GM12878 (cell line): ENCODE measurements around the gene YBX3. TPM values are rescaled to one million over a fixed set of nuclear protein-coding genes. Genes with fewer than 3 reads are reported as not detected.

Source experiments
- ATAC-seq: fragments of 200-7000 bp; cut with Tn5 transposase; 3 replicates; pipeline ENCODE4 v1.9.1; 2020; ENCODE audit warnings: mild to moderate bottlenecking, moderate library complexity
- BruUV-seq: library from RNA; stranded (reverse); fragments of 400-500 nt; replicated peaks from 2 replicates; lab custom pipeline; 2021; lab: Mats Ljungman, UMichigan
- CTCF ChIA-PET: fragments of 300-600 bp; sonication (Branson Sonifier 250); formaldehyde crosslinking; extraction: SDS; loops from one replicate; lab custom pipeline; 2021; ENCODE audit warnings: inconsistent platforms; lab: Yijun Ruan, JAX
- POLR2A ChIA-PET: fragments of 350-600 bp; formaldehyde crosslinking; extraction: SDS; loops from one replicate; lab custom pipeline; 2021; ENCODE audit warnings: inconsistent platforms; lab: Charles Lee
- RAD21 ChIA-PET: fragments of 300-600 bp; sonication (Branson Sonifier 250); formaldehyde crosslinking; loops from one replicate; lab custom pipeline; 2023; ENCODE audit warnings: antibody characterized with exemption; ENCODE audit not compliant: unreplicated experiment; lab: Charles Lee
- SMC1A ChIA-PET: fragments of 300-600 bp; sonication (Branson Sonifier 250); formaldehyde crosslinking; loops from one replicate; lab custom pipeline; 2023; ENCODE audit not compliant: unreplicated experiment, uncharacterized antibody; lab: Charles Lee
- DNase-seq: peaks from one replicate; pipeline ENCODE4 v3.0.0-alpha.2; 2011; ENCODE audit warnings: low read depth, low spot score
- FAIRE-seq: peaks from 3 replicates; lab custom pipeline; 2011; peaks lifted over from hg19 to GRCh38; lab: Jason Lieb, UNC
- H2AFZ ChIP-seq: 2 replicates; pipeline ENCODE4 v1.6.0; 2011; ENCODE audit warnings: low read depth, low read length, control low read depth; ENCODE audit not compliant: control insufficient read depth
- H3K27ac ChIP-seq: 2 replicates; pipeline ENCODE4 v1.5.1; 2011; ENCODE audit warnings: control low read depth; ENCODE audit not compliant: control insufficient read depth, insufficient read depth
- H3K27me3 ChIP-seq, 2 experiments: replicated peaks in 1 of 2; 2 replicates each; pipeline versions ENCODE4 v1.6.0 to v1.6.1; 2011; ENCODE audit warnings: low read length in 1 of 2; ENCODE audit not compliant: control insufficient read depth in 2 of 2, insufficient read depth in 2 of 2
- H3K36me3 ChIP-seq, 2 experiments: 2 replicates each; pipeline ENCODE4 v1.5.1; 2011; ENCODE audit warnings: low read length in 1 of 2; ENCODE audit not compliant: control insufficient read depth in 2 of 2, insufficient read depth in 2 of 2
- H3K4me1 ChIP-seq: 2 replicates; pipeline ENCODE4 v1.6.1; 2011; ENCODE audit warnings: mild to moderate bottlenecking, low read length, moderate library complexity, mixed read lengths; ENCODE audit not compliant: control insufficient read depth, insufficient read depth
- H3K4me2 ChIP-seq: 2 replicates; pipeline ENCODE4 v1.6.0; 2011; ENCODE audit warnings: control low read depth; ENCODE audit not compliant: control insufficient read depth, insufficient read depth
- H3K4me3 ChIP-seq: fragments of 200-600 bp; sonication (generic); 2 replicates; pipeline ENCODE4 v1.5.1; 2016
- H3K79me2 ChIP-seq: 2 replicates; pipeline ENCODE4 v1.6.0; 2011; ENCODE audit warnings: low read length; ENCODE audit not compliant: control insufficient read depth, insufficient read depth
- H3K9ac ChIP-seq: 2 replicates; pipeline ENCODE4 v1.8.0; 2011; ENCODE audit warnings: low read length, control low read depth, mixed read lengths; ENCODE audit not compliant: control insufficient read depth, insufficient read depth
- H3K9me3 ChIP-seq: replicated peaks from 3 replicates; pipeline ENCODE4 v1.5.1; 2011; ENCODE audit warnings: mild to moderate bottlenecking, low read length; ENCODE audit not compliant: control insufficient read depth, insufficient read depth
- H4K20me1 ChIP-seq: 2 replicates; pipeline ENCODE4 v1.6.0; 2011; ENCODE audit not compliant: control insufficient read depth, insufficient read depth
- EGR1 ChIP-seq, 2 experiments: IDR thresholded peaks; 1 replicate in 1 of 2; 2 replicates in 1 of 2; pipeline ENCODE4 v1.6.1; 2011 to 2012; ENCODE audit warnings: low read depth in 2 of 2, low read length in 2 of 2, borderline replicate concordance in 1 of 2, mild to moderate bottlenecking in 1 of 2, moderate library complexity in 1 of 2
- FOXM1 ChIP-seq: IDR thresholded peaks from 2 replicates; pipeline ENCODE4 v1.6.1; 2012; ENCODE audit warnings: low read depth, mild to moderate bottlenecking, inconsistent platforms, low read length, moderate library complexity
- KLF5 ChIP-seq: fragments of 450-650 bp; IDR thresholded peaks from 2 replicates; pipeline ENCODE4 v1.6.1; 2014; ENCODE audit warnings: mild to moderate bottlenecking; ENCODE audit not compliant: partially characterized antibody
- NFYA ChIP-seq: IDR thresholded peaks from 2 replicates; pipeline ENCODE4 v1.6.1; 2011; ENCODE audit warnings: low read depth, mild to moderate bottlenecking, low read length, improper control_type of control experiment, borderline replicate concordance
- POLR2AphosphoS5 ChIP-seq: IDR thresholded peaks from 2 replicates; pipeline ENCODE4 v1.6.1; 2011; ENCODE audit warnings: mild to moderate bottlenecking, low read length, inconsistent platforms
- RAD51 ChIP-seq: fragments of 450-650 bp; IDR thresholded peaks from 2 replicates; pipeline ENCODE4 v1.6.1; 2016; ENCODE audit warnings: moderate library complexity, mild to moderate bottlenecking, inconsistent platforms
- SMAD5 ChIP-seq: IDR thresholded peaks from 2 replicates; pipeline ENCODE4 v1.6.1; 2016; ENCODE audit warnings: antibody characterized with exemption, low read depth
- ZBED1 ChIP-seq: IDR thresholded peaks from 2 replicates; pipeline ENCODE4 v1.6.1; 2016; ENCODE audit warnings: borderline replicate concordance
- WGBS: methylation state at CpG from one replicate; pipeline ENCODE4 v1.1.6; 2016; ENCODE audit warnings: low lambda C conversion rate; ENCODE audit not compliant: insufficient replicate concordance, insufficient coverage; ENCODE audit errors: missing lambda C conversion rate; 5-methylcytosine and 5-hydroxymethylcytosine counted together
- in situ Hi-C: fragments of 300-500 bp; cut with MboI; formaldehyde crosslinking; loops from 9 replicates; pipeline ENCODE4 v1.14.3; 2018; ENCODE audit warnings: mixed read lengths
- intact Hi-C: fragments of 100-400 bp; cut with micrococcal nuclease; formaldehyde crosslinking; loops from one replicate; pipeline ENCODE4 v1.14.2; 2022; ENCODE audit not compliant: unreplicated experiment
- polyA plus RNA-seq, 11 experiments: library from polyadenylated mRNA; depleted of rRNA in 4 of 11; unstranded in 6 of 11; stranded (reverse) in 5 of 11; fragments of >200 nt; fragmentation: Nextera tagmentation in 4 of 11; fragmentation: Illumina TruSeq in 1 of 11; extraction: Ambion mirVana in 4 of 11; extraction: Trizol in 1 of 11; gene quantifications; 1 replicate in 1 of 11; 2 replicates in 10 of 11; pipeline versions ENCODE4 v1.2.1 to v1.2.3, GENCODE V29; 2011 to 2016; ENCODE audit warnings: inconsistent platforms in 2 of 11, missing spikeins in 2 of 11, low read depth in 1 of 11
- total RNA-seq, 4 experiments: library from RNA; depleted of rRNA in 3 of 4; stranded (reverse); fragments of >200 nt in 3 of 4; fragmentation: Illumina TruSeq in 1 of 4; extraction: Trizol in 1 of 4; gene quantifications; 2 replicates each; pipeline versions ENCODE4 v1.2.1 to v1.2.3, GENCODE V29; 2013 to 2021

The YBX3 gene
- total and polyA plus RNA-seq, 10 of the 15 experiments (the other 5 are each of a cell fraction or from before 2014, with no cell fraction given), result 25.9 to 221 (median 111) TPM

DNA sequence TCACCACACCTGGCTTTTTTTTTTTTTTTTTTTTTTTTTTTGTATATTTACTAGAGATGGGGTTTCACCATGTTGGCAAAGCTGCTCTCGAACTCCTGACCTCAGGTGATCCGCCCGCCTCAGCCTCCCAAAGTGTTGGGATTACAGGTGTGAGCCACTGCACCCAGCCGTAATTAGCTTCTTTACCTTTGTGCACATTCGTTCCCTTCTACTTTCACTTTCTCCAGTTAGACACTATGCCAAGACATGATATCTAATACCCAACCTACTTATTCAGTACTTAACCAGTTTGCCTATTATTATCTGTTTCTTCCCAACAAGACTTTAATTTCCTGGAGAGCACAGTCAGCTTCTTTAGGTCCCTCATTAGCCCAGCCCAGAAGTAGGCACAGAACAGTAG lies 54.6 kb downstream of the YBX3 start:
- no TSS peak for BruUV-seq
- H3K4me3 ChIP-seq, result no peak overlapping the region
- CTCF ChIA-PET, result interaction anchor here (0.6 to 1.2 kb wide), 3 partner anchors 10 to 433 kb away, joined by 3 to 4 read pairs (median 4); no protein-coding TSS in a partner anchor
- in situ Hi-C loops, result no loop called here
- H4K20me1 ChIP-seq, result no peaks in the 10 kb centered on the region
- RAD21 ChIA-PET, result interaction anchor here (1.5 kb wide), 1 partner anchor 12 kb away, joined by 3 read pairs; no protein-coding TSS in a partner anchor
- H3K9me3 ChIP-seq, result no peaks in the 10 kb centered on the region
- peak overlapping the region; percentile 34; the same call in 1 of the 2 replicates for H3K4me2 ChIP-seq
- H3K36me3 ChIP-seq, result no peaks in the 10 kb centered on the region
- peaks cover 0 to 1% of the 10 kb centered on the region in 2 experiments; a peak in 2 of 4 replicates for H3K27me3 ChIP-seq
- H3K27ac ChIP-seq, result no peak overlapping the region
- no peak for TF ChIP-seq RAD51
- no peak for TF ChIP-seq NFYA
- no peak for TF ChIP-seq ZBED1
- TF ChIP-seq FOXM1, result no peak
- TF ChIP-seq KLF5, result no peak
- no peak for TF ChIP-seq EGR1 (IDR thresholded peaks at IDR 0.05; ENCODE audit: borderline replicate concordance in 1 of 2, low read depth in 2 of 2, low read length in 2 of 2)
- TF ChIP-seq SMAD5, result no peak
- no peak for TF ChIP-seq POLR2AphosphoS5
- TF ChIP-seq, all 136 proteins: peak for 0
- Histone ChIP-seq H2AFZ (no peak overlapping the region), H3K79me2 (no peaks in the 10 kb centered on the region), H3K4me1 (peaks cover 1% of the 10 kb centered on the region; the same call in 1 of the 2 replicates), H3K9ac (no peak overlapping the region)
- FAIRE-seq, result no peak
- ChIA-PET POLR2A (interaction anchor here (0.6 to 0.7 kb wide), 2 partner anchors 12 to 92 kb away, joined by 3 read pairs; no protein-coding TSS in a partner anchor), SMC1A (interaction anchor here (0.6 to 1.7 kb wide), 2 partner anchors 82 to 564 kb away, joined by 3 to 4 read pairs; no protein-coding TSS in a partner anchor)
- no peak for ATAC-seq
- intact Hi-C loops, result no loop called here
- 0% methylated on average over 4 of the region's 5 CpGs for WGBS
- DNase-seq, result no peak
